ENCODE data around the gene LRRC46.

LRRC46 gene

DNA sequence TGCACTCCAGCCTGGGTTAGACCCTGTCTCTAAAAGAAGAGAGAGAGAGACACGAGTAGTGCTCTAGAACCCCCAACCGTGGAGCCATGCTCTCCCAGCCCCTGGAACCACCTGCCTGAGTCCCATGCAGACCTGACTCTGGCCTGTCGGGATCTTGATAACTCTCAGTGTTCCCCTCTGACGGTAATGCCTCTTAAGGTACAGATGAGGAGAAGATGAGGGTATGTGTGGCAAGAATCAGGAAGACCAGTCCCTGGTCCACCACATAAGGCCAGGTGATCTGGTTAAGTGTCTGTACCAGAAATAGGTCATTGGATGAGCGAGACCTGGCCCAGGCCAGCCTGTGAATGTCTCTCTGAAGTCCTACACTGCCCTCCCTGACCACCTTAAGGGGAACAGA is 28.3 kb upstream of the LRRC46 start:
- Histone ChIP-seq H3K4me3 (ENCODE audit: low read length) (no peak overlapping the region), H3K36me3 (ENCODE audit: control insufficient read depth, insufficient read depth, low read length) (peaks cover 13% of the 10 kb centered on the region), H3K4me1 (ENCODE audit: control insufficient read depth, insufficient read depth, low read length) (peaks cover under 1% of the 10 kb centered on the region), H3K27me3 (ENCODE audit: control insufficient read depth, insufficient read depth, low read length) (no peaks in the 10 kb centered on the region), H3K9me3 (ENCODE audit: control insufficient read depth, low read length) (no peaks in the 10 kb centered on the region), H3K9ac (ENCODE audit: low read length) (no peak overlapping the region)

DNA sequence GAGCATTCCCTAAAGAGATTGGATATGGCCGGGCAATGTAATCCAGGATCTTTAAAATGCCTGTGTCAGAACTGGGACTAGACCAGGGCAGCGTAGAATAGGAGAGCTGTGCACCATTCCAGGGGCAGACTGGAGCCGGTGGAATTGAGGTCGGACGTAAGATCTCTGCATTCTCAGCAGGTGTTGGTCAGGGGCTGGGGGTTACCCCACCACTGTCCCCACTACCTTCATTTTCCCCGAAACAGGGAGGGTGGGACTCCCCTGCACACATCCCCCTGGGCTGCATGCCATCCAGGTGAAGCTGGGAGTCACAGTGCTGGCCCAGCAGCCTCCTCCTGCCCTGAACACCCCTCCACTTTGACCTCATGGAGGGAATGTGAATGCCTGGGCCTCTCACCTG is 27.7 kb upstream of the LRRC46 start:
- H3K4me1 ChIP-seq (ENCODE audit: control insufficient read depth, insufficient read depth, low read length), result peaks cover 6% of the 10 kb centered on the region
- no peaks in the 10 kb centered on the region for H3K27me3 ChIP-seq (ENCODE audit: control insufficient read depth, insufficient read depth, low read length)
- H3K4me3 ChIP-seq (ENCODE audit: low read length), result no peak overlapping the region
- H3K9me3 ChIP-seq (ENCODE audit: control insufficient read depth, low read length), result no peaks in the 10 kb centered on the region
- H3K9ac ChIP-seq (ENCODE audit: low read length), result no peak overlapping the region
- H3K36me3 ChIP-seq (ENCODE audit: control insufficient read depth, insufficient read depth, low read length), result peaks cover 18% of the 10 kb centered on the region

GRCh38 chr17:47804461-47804860 is 27.0 kb upstream of the LRRC46 start:
- Histone ChIP-seq H3K4me3 (ENCODE audit: low read length) (no peak overlapping the region), H3K9ac (ENCODE audit: low read length) (no peak overlapping the region), H3K27me3 (ENCODE audit: control insufficient read depth, insufficient read depth, low read length) (no peaks in the 10 kb centered on the region), H3K36me3 (ENCODE audit: control insufficient read depth, insufficient read depth, low read length) (peaks cover 26% of the 10 kb centered on the region), H3K9me3 (ENCODE audit: control insufficient read depth, low read length) (no peaks in the 10 kb centered on the region), H3K4me1 (ENCODE audit: control insufficient read depth, insufficient read depth, low read length) (peaks cover 13% of the 10 kb centered on the region)

DNA sequence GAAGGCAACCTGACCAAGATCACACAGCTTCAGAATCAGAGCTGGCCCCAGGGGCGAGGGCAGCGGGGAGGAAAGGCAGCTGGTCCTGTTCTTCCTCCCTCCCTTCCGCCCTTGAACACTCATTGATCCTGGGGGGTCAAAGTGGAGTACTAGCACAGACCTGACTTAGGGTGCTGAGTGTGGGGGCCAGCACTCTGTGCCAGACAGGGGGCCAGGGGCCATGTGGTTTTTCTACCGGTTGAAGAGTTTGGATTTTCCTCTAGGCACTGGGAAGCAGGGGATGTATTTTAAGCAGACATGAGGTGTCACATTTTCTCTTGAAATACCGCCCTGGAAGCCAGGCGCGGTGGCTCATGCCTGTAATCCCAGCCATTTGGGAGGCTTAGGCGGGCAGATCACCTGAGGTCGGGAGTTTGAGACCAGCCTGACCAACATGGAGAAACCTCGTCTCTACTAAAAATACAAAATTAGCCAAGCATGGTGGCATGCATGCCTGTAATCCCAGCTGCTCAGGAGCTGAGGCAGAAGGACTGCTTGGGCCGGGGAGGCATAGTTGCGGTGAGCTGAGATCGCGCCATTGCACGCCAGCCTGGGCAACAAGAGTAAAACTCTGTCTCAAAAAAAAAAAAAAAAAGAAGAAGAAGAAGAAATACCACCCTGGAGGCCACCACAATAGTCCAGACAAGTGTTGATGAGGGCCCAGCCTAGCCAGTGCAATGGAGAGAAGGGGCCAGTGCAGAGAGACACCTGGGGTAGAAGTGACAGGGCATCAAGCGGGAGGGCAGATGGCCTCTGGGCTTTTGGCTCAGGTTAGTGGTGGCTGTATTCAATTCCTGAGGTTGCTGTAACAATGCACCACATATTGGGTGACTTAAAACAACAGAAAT is 25.2 kb upstream of the LRRC46 start:
- Histone ChIP-seq H3K9me3 (ENCODE audit: control insufficient read depth, low read length) (no peaks in the 10 kb centered on the region), H3K4me3 (ENCODE audit: low read length) (no peak overlapping the region), H3K36me3 (ENCODE audit: control insufficient read depth, insufficient read depth, low read length) (peaks cover 27% of the 10 kb centered on the region), H3K27me3 (ENCODE audit: control insufficient read depth, insufficient read depth, low read length) (no peaks in the 10 kb centered on the region), H3K9ac (ENCODE audit: low read length) (no peak overlapping the region), H3K4me1 (ENCODE audit: control insufficient read depth, insufficient read depth, low read length) (peaks cover 31% of the 10 kb centered on the region)

- Histone ChIP-seq H3K27me3 (ENCODE audit: control insufficient read depth, insufficient read depth, low read length) (no peaks in the 10 kb centered on the region), H3K36me3 (ENCODE audit: control insufficient read depth, insufficient read depth, low read length) (peaks cover 27% of the 10 kb centered on the region), H3K9ac (ENCODE audit: low read length) (no peak overlapping the region), H3K4me1 (ENCODE audit: control insufficient read depth, insufficient read depth, low read length) (peaks cover 37% of the 10 kb centered on the region), H3K9me3 (ENCODE audit: control insufficient read depth, low read length) (no peaks in the 10 kb centered on the region), H3K4me3 (ENCODE audit: low read length) (no peak overlapping the region)
Measured at GRCh38 chr17:47806913-47807255, 24.6 kb upstream of the LRRC46 start.

DNA sequence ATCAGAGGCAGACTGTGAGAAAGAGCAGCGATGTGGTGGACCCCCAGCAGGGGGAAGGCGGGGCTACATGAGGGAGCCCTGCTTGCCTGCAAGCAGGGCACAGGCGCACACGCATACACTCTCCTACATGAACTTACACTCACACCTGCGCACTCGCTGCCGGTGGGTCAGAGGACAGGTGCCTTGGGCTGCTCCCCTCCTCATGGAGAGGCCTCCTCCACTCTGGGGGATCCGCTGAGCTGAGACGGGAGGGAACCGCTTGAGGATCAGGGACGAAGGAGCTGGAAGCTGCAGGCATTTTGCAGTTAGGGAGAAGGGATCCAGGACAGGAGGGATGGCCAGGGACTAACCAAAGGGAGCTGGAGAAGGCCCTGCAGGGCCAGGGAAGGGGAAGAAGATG is 24.0 kb upstream of the LRRC46 start:
- Histone ChIP-seq H3K4me1 (ENCODE audit: control insufficient read depth, insufficient read depth, low read length) (peaks cover 43% of the 10 kb centered on the region), H3K27me3 (ENCODE audit: control insufficient read depth, insufficient read depth, low read length) (no peaks in the 10 kb centered on the region), H3K4me3 (ENCODE audit: low read length) (no peak overlapping the region), H3K36me3 (ENCODE audit: control insufficient read depth, insufficient read depth, low read length) (peaks cover 27% of the 10 kb centered on the region), H3K9me3 (ENCODE audit: control insufficient read depth, low read length) (no peaks in the 10 kb centered on the region), H3K9ac (ENCODE audit: low read length) (no peak overlapping the region)

DNA sequence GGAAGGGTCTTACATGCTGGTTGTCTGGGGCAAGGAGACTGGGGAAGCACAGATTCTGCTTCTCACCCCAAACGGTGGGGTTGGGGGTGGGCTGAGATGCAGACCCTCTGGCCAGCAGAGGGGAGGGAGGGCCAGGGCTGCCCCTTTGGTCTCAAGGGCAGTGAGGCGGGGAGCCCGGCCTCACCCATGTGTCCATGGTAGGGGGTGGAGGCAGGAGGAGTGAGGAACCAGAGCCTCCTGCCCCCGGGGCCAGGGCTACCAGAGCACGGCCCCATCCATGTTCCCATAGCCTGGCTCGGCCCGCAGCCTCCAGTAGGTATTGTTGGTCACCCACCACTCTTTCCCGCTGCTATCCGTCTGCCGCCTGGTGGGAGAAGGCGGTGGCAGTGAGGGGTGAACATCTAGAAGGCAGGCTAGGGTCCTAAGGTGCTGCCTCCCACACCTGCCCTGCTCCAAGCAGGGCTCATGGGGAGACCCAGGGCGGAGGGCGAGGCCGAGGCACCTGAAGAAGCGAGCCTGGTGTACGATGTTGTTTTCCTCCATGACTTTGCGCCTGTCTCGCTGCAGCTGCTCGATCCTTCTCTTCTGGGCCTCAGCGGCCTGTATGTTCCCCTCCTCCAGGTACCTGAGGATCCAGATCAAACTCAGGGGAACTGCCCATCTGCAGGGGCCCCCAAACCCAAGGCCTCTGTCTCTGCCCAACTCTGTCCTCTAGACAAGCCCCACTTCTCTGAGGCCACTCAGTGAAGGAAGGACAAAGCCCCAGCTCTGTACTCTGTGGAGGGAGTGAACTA is 23.2 kb upstream of the LRRC46 start:
- Histone ChIP-seq H3K4me3 (ENCODE audit: low read length) (no peak overlapping the region), H3K9ac (ENCODE audit: low read length) (no peak overlapping the region), H3K4me1 (ENCODE audit: control insufficient read depth, insufficient read depth, low read length) (peaks cover 51% of the 10 kb centered on the region), H3K27me3 (ENCODE audit: control insufficient read depth, insufficient read depth, low read length) (no peaks in the 10 kb centered on the region), H3K9me3 (ENCODE audit: control insufficient read depth, low read length) (no peaks in the 10 kb centered on the region), H3K36me3 (ENCODE audit: control insufficient read depth, insufficient read depth, low read length) (peaks cover 33% of the 10 kb centered on the region)

DNA sequence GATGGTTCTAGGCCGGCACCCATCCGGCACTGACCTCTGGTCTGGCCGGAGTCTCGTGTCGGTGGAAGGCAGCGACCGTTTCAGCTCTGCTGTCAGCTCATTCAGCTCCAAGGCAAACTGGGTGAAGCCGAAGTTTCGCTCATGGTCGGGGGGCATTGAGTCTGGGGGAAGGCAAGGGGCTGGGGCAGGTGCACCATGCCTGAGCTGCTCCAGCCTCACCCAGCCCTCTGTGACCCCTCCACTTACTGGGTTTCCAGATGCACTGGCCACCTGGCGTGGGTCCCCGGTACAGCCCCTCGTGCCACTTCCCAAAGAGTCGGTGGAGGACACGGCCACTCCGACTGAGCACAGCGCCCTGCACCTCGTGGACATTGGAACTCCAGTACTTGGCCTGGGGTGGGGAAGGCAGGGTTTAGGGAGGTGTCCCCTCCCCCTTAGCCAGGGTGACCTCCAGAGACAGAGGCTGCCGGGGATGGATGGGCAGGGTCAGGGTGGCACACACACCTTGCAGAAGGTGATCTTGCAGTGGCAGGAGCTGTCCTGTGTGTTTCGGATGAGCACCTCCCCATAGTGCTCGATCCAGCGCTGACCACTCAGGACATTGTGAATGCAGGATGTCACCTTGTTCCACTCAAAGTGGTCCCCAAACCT is 22.5 kb upstream of the LRRC46 start:
- Histone ChIP-seq H3K36me3 (ENCODE audit: control insufficient read depth, insufficient read depth, low read length) (peaks cover 35% of the 10 kb centered on the region), H3K9me3 (ENCODE audit: control insufficient read depth, low read length) (no peaks in the 10 kb centered on the region), H3K27me3 (ENCODE audit: control insufficient read depth, insufficient read depth, low read length) (no peaks in the 10 kb centered on the region), H3K4me1 (ENCODE audit: control insufficient read depth, insufficient read depth, low read length) (peaks cover 58% of the 10 kb centered on the region), H3K9ac (ENCODE audit: low read length) (no peak overlapping the region), H3K4me3 (ENCODE audit: low read length) (no peak overlapping the region)

- Histone ChIP-seq H3K4me3 (ENCODE audit: low read length) (no peak overlapping the region), H3K4me1 (ENCODE audit: control insufficient read depth, insufficient read depth, low read length) (peaks cover 71% of the 10 kb centered on the region), H3K9me3 (ENCODE audit: control insufficient read depth, low read length) (no peaks in the 10 kb centered on the region), H3K27me3 (ENCODE audit: control insufficient read depth, insufficient read depth, low read length) (no peaks in the 10 kb centered on the region), H3K36me3 (ENCODE audit: control insufficient read depth, insufficient read depth, low read length) (peaks cover 49% of the 10 kb centered on the region), H3K9ac (ENCODE audit: low read length) (peak overlapping the region; percentile 23)
Measured at GRCh38 chr17:47810200-47810821, 21.2 kb upstream of the LRRC46 start.

DNA sequence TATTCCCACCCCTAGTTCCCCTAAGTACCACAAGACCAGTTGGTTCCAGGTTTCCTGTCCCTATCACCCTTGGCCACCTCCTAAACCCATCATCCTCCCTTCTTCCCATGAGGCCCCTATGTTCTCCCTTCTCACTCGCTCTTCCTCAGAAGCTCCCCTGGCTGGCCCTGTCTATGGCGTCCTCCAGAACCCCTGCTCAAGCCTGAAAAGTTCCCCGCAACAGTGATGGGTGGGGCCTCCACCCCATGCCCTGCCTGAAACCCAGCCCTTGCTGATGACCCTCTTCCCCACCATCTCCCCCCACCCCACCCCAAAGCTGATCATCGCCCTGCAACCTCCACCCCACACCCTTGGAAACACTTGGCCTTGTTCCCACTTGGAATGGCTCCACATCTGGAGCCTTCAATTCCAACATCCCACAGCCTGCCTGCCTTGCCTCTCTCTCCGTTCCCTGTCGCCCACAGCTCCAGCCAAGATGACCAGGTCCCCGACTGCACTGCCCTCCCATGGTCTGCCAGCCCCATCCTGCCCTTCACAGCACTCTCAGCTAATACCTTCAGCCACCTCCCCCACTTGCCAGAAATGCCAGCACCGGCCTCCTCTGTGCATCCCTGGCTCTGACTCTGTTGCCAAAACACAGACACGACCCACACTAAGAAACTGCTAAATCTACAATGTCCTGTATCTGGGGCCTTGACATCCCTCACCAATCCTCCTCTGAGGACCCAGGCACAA is 20.4 kb upstream of the LRRC46 start:
- peak overlapping the region; percentile 23 for H3K9ac ChIP-seq (ENCODE audit: low read length)
- no peak overlapping the region for H3K4me3 ChIP-seq (ENCODE audit: low read length)
- H3K4me1 ChIP-seq (ENCODE audit: control insufficient read depth, insufficient read depth, low read length), result peaks cover 79% of the 10 kb centered on the region
- H3K36me3 ChIP-seq (ENCODE audit: control insufficient read depth, insufficient read depth, low read length), result peaks cover 56% of the 10 kb centered on the region
- H3K27me3 ChIP-seq (ENCODE audit: control insufficient read depth, insufficient read depth, low read length), result no peaks in the 10 kb centered on the region
- no peaks in the 10 kb centered on the region for H3K9me3 ChIP-seq (ENCODE audit: control insufficient read depth, low read length)

GRCh38 chr17:47811709-47812108 is 19.8 kb upstream of the LRRC46 start:
- Histone ChIP-seq H3K9ac (ENCODE audit: low read length) (no peak overlapping the region), H3K4me3 (ENCODE audit: low read length) (no peak overlapping the region), H3K36me3 (ENCODE audit: control insufficient read depth, insufficient read depth, low read length) (peaks cover 63% of the 10 kb centered on the region), H3K27me3 (ENCODE audit: control insufficient read depth, insufficient read depth, low read length) (no peaks in the 10 kb centered on the region), H3K9me3 (ENCODE audit: control insufficient read depth, low read length) (no peaks in the 10 kb centered on the region), H3K4me1 (ENCODE audit: control insufficient read depth, insufficient read depth, low read length) (peaks cover 85% of the 10 kb centered on the region)
